Gastrocnemius medialis (tissue), 4 donors: ENCODE results near the gene IL17RA. TPM values are rescaled to one million over a fixed set of nuclear protein-coding genes. Genes with fewer than 3 reads are reported as not detected.

Experiments
- ATAC-seq, 2 donors: fragments of 150-250 bp; one replicate each; pipeline ENCODE4 v1.9.1; 2016
- DNase-seq, 2 donors: peaks; one replicate each; pipeline ENCODE4 v3.0.0-alpha.2; 2019
- H3K27ac ChIP-seq, 4 donors: fragments of 200-600 bp; sonication (generic); 1 replicate in 1 of 4; 2 replicates in 3 of 4; pipeline ENCODE4 v1.5.1; 2016 to 2018; ENCODE audit warnings: mild to moderate bottlenecking in 2 of 4, moderate library complexity in 1 of 4
- H3K27me3 ChIP-seq, 3 donors: fragments of 200-600 bp; sonication (generic) in 2 of 3; 1 replicate in 1 of 3; 2 replicates in 2 of 3; pipeline versions ENCODE4 v1.5.1 to v1.6.0; 2016 to 2019; ENCODE audit warnings: mild to moderate bottlenecking in 1 of 3, moderate library complexity in 1 of 3
- H3K36me3 ChIP-seq, 2 donors: fragments of 200-600 bp; sonication (generic) in 1 of 2; one replicate each; pipeline ENCODE4 v1.5.1; 2017 to 2018
- H3K4me1 ChIP-seq, 2 donors: fragments of 200-600 bp; sonication (generic) in 1 of 2; one replicate each; pipeline ENCODE4 v1.5.1; 2016 to 2017; ENCODE audit warnings: mild to moderate bottlenecking in 2 of 2
- H3K4me3 ChIP-seq, 4 donors: fragments of 200-600 bp; sonication (generic) in 3 of 4; 1 replicate in 1 of 4; 2 replicates in 3 of 4; pipeline ENCODE4 v1.5.1; 2016 to 2019; ENCODE audit warnings: mild to moderate bottlenecking in 2 of 4
- H3K9me3 ChIP-seq, 3 donors: fragments of 200-600 bp; sonication (generic) in 2 of 3; 1 replicate in 1 of 3; 2 replicates in 2 of 3; pipeline ENCODE4 v1.5.1; 2016 to 2019
- CTCF ChIP-seq, 5 experiments: fragments of 450-650 bp in 3 of 5; fragments of 200-600 bp in 2 of 5; sonication (generic) in 2 of 5; IDR thresholded peaks in 4 of 5; conservative IDR thresholded peaks in 1 of 5; 1 replicate in 4 of 5; 2 replicates in 1 of 5; pipeline ENCODE4 v1.5.1; 2016 to 2019; ENCODE audit warnings: antibody characterized with exemption in 5 of 5, mild to moderate bottlenecking in 3 of 5, moderate library complexity in 3 of 5
- POLR2A ChIP-seq, 2 donors: fragments of 450-650 bp; IDR thresholded peaks; one replicate each; pipeline ENCODE4 v1.6.1; 2017; ENCODE audit warnings: antibody characterized with exemption in 2 of 2, mild to moderate bottlenecking in 2 of 2, moderate library complexity in 2 of 2
- in situ Hi-C, 4 donors: fragments of 200-750 bp; cut with MboI; loops; one replicate each; pipeline versions ENCODE4 v1.15.0 to v1.8.0; 2017; ENCODE audit warnings: low sequenced_read_pairs in 4 of 4
- intact Hi-C: fragments of 100-400 bp; cut with DNase I; formaldehyde crosslinking; loops from one replicate; pipeline ENCODE4 v1.15.1; 2023; ENCODE audit warnings: low total_unique reads
- total RNA-seq, 4 donors: library from RNA; depleted of rRNA; stranded (reverse); fragments of >200 nt; gene quantifications; one replicate each; pipeline versions ENCODE4 v1.1.0 to v1.2.3, GENCODE V29; 2016

The IL17RA gene
- total RNA-seq, 4 donors from 2014 or later = 1.4 to 3.9 (median 3.6) TPM

- Histone ChIP-seq H3K27me3 (no peaks in the 10 kb centered on the region), H3K36me3 (peaks cover 0 to 25% of the 10 kb centered on the region in 2 donors), H3K4me3 (no peak overlapping the region), H3K27ac (no peak overlapping the region), H3K4me1 (no peaks in the 10 kb centered on the region), H3K9me3 (no peaks in the 10 kb centered on the region)
- intact Hi-C loops (no loop called here), in situ Hi-C loops (no loop called here)
- DNase-seq (no peak), ATAC-seq (no peak)
- TF ChIP-seq CTCF (IDR thresholded peaks at IDR 0.05 in 4 of 5, conservative IDR thresholded peaks at IDR 0.05 in 1 of 5) = no peak
- no peak for TF ChIP-seq POLR2A (IDR thresholded peaks at IDR 0.05)
Observed at GRCh38 chr22:17103351-17103750, 18.6 kb downstream of the IL17RA start.

GRCh38 chr22:17104336-17104935, 19.6 kb downstream of the IL17RA start:
- in situ Hi-C loops = no loop called here
- no peaks in the 10 kb centered on the region for H3K27me3 ChIP-seq
- intact Hi-C loops = no loop called here
- no peak overlapping the region for H3K27ac ChIP-seq
- H3K36me3 ChIP-seq = peaks cover 0 to 15% of the 10 kb centered on the region in 2 donors
- TF ChIP-seq POLR2A (IDR thresholded peaks at IDR 0.05) (no peak), CTCF (IDR thresholded peaks at IDR 0.05 in 4 of 5, conservative IDR thresholded peaks at IDR 0.05 in 1 of 5) (no peak)
- no peak overlapping the region for H3K4me3 ChIP-seq
- no peaks in the 10 kb centered on the region for H3K9me3 ChIP-seq
- no peaks in the 10 kb centered on the region for H3K4me1 ChIP-seq
- no peak for DNase-seq
- ATAC-seq = no peak

- ATAC-seq (no peak), DNase-seq (no peak)
- Histone ChIP-seq H3K27ac (no peak overlapping the region), H3K4me3 (no peak overlapping the region), H3K4me1 (no peaks in the 10 kb centered on the region), H3K9me3 (no peaks in the 10 kb centered on the region), H3K36me3 (peaks cover 0 to 15% of the 10 kb centered on the region in 2 donors), H3K27me3 (no peaks in the 10 kb centered on the region)
- intact Hi-C loops = no loop called here
- TF ChIP-seq POLR2A (IDR thresholded peaks at IDR 0.05) (no peak), CTCF (IDR thresholded peaks at IDR 0.05 in 4 of 5, conservative IDR thresholded peaks at IDR 0.05 in 1 of 5) (no peak)
- in situ Hi-C loops = no loop called here
Observed at GRCh38 chr22:17105143-17106129, 20.6 kb downstream of the IL17RA start.

GRCh38 chr22:17106161-17106784, 21.5 kb downstream of the IL17RA start:
- Histone ChIP-seq H3K9me3 (no peaks in the 10 kb centered on the region), H3K4me1 (no peaks in the 10 kb centered on the region), H3K27me3 (no peaks in the 10 kb centered on the region), H3K4me3 (no peak overlapping the region), H3K36me3 (peaks cover 0 to 14% of the 10 kb centered on the region in 2 donors), H3K27ac (no peak overlapping the region)
- no peak for DNase-seq
- no peak for ATAC-seq
- intact Hi-C loops (no loop called here), in situ Hi-C loops (no loop called here)
- TF ChIP-seq CTCF (IDR thresholded peaks at IDR 0.05 in 4 of 5, conservative IDR thresholded peaks at IDR 0.05 in 1 of 5) = no peak
- no peak for TF ChIP-seq POLR2A (IDR thresholded peaks at IDR 0.05)
